Fibroblast of the aortic adventitia (primary cell): ENCODE data around the gene MEIOSIN. TPM values are rescaled to one million over a fixed set of nuclear protein-coding genes. Genes with fewer than 3 reads are reported as not detected.
A peak's percentile ranks its signal among the peaks of the same experiment; 100 is the strongest.

Experiments
- DNase-seq: peaks from one replicate; pipeline ENCODE4 v3.0.0-alpha.2; 2010; ENCODE audit warnings: low read depth
- H3K4me3 ChIP-seq: 2 replicates; pipeline ENCODE4 v1.5.1; 2011; ENCODE audit warnings: low read depth, mild to moderate bottlenecking, control low read depth, low read length, moderate library complexity
- total RNA-seq: library from RNA; depleted of rRNA; stranded (reverse); fragments of >200 nt; gene quantifications from 2 replicates; pipeline ENCODE4 v1.2.3, GENCODE V29; 2012; ENCODE audit warnings: low replicate concordance
- TF ChIP-seq, protein P1 (sequence below): IDR thresholded peaks from 2 replicates; pipeline ENCODE4 v1.5.1; 2011; ENCODE audit warnings: mild to moderate bottlenecking, low read length, control low read depth, inconsistent platforms; ENCODE audit not compliant: insufficient read depth

Gene MEIOSIN
- total RNA-seq, 1 donor: not detected

- TF ChIP-seq, protein P1, sequence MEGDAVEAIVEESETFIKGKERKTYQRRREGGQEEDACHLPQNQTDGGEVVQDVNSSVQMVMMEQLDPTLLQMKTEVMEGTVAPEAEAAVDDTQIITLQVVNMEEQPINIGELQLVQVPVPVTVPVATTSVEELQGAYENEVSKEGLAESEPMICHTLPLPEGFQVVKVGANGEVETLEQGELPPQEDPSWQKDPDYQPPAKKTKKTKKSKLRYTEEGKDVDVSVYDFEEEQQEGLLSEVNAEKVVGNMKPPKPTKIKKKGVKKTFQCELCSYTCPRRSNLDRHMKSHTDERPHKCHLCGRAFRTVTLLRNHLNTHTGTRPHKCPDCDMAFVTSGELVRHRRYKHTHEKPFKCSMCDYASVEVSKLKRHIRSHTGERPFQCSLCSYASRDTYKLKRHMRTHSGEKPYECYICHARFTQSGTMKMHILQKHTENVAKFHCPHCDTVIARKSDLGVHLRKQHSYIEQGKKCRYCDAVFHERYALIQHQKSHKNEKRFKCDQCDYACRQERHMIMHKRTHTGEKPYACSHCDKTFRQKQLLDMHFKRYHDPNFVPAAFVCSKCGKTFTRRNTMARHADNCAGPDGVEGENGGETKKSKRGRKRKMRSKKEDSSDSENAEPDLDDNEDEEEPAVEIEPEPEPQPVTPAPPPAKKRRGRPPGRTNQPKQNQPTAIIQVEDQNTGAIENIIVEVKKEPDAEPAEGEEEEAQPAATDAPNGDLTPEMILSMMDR: no peak
These were observed 71.7 kb downstream of the MEIOSIN start for GRCh38 chr19:45804959-45805230.

GRCh38 chr19:45805719-45806118 lies 72.5 kb downstream of the MEIOSIN start:
- no peak overlapping the region for H3K4me3 ChIP-seq
- TF ChIP-seq, protein P1: no peak
- DNase-seq: no peak

More at GRCh38 chr19:45804959-45805230, 71.7 kb downstream of the MEIOSIN start:
- no peak for DNase-seq
- no peak overlapping the region for H3K4me3 ChIP-seq

DNA sequence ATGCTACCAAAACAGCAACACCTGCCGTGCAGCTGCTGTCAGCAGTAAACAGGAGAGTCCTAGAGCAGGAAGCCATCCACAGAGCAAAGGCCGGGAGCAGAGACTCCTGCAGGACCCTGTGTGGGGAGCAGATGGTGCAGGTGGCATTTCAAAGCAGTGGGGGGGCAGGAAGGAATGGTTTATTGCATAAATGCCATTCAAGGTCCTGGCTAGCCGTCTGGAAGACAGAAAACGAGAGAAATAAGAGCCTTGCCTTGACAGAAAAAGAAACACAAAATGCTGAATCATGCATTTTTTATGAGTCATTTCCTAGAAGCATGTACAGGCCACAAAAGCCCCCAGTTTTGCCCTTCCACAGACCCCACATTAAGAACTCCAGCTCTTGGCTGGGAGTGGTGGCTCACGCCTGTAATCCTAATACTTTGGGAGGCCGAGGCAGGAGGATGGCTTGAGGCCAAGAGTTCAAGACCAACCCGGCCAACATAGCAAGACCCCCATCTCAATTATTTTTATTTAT lies 76.5 kb downstream of the MEIOSIN start:
- DNase-seq: peak; percentile 71
- TF ChIP-seq, protein P1: no peak
- H3K4me3 ChIP-seq: no peak overlapping the region

DNA sequence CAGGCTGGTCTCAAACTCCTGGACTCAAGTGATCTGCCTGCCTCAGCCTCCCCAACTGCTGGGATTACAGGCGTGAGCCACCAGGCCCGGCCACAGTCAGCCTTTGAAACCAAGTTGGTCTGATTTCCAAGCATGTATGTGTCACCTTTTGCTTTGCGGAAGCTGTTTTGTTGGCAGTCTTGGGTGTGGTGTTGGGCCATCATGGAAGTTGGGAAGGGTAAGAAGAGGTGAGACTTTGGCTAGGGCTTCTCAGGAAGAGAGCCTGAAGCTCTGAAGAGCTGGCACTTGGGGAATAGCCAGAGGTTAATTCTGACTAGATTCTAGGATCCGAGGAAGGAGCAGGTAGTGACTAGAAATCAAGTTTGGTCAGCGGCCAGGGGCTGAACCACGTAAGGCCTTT lies 79.1 kb downstream of the MEIOSIN start:
- TF ChIP-seq, protein P1: no peak
- H3K4me3 ChIP-seq: no peak overlapping the region
- DNase-seq: no peak

Other genes with a start within 250 kb of the MEIOSIN start
- 5.7 and 26.8 TPM in 2 replicates for gene RTN2, start 236.4 kb upstream of the MEIOSIN start, total RNA-seq
- gene PPM1N, start 235.0 kb upstream of the MEIOSIN start, total RNA-seq: 0.99 and 2.4 TPM in 2 replicates
- 31.6 and 33.3 TPM in 2 replicates for gene VASP, start 226.0 kb upstream of the MEIOSIN start, total RNA-seq
- 8.8 and 9.6 TPM in 2 replicates for gene OPA3, start 148.6 kb upstream of the MEIOSIN start, total RNA-seq
- 0.16 TPM in 1 of 2 replicates, not detected in the other for gene GPR4, start 131.2 kb upstream of the MEIOSIN start, total RNA-seq
- 9.9 and 23.4 TPM in 2 replicates for gene EML2, start 94.0 kb upstream of the MEIOSIN start, total RNA-seq
- 0.57 TPM in 1 of 2 replicates, not detected in the other for gene GIPR, start 65.2 kb upstream of the MEIOSIN start, total RNA-seq
- gene SNRPD2, start 41.5 kb upstream of the MEIOSIN start, total RNA-seq: 303 and 325 TPM in 2 replicates
- 3.3 and 8.0 TPM in 2 replicates for gene QPCTL, start 40.8 kb upstream of the MEIOSIN start, total RNA-seq
- gene FBXO46, start 2.5 kb upstream of the MEIOSIN start, total RNA-seq: 6.6 and 6.8 TPM in 2 replicates
- 9.5 and 16.4 TPM in 2 replicates for gene SIX5, start 35.8 kb downstream of the MEIOSIN start, total RNA-seq
- 46.5 and 85.2 TPM in 2 replicates for gene DMPK, start 49.1 kb downstream of the MEIOSIN start, total RNA-seq
- 28.6 and 41.4 TPM in 2 replicates for gene DMWD, start 59.4 kb downstream of the MEIOSIN start, total RNA-seq
- gene RSPH6A, start 81.9 kb downstream of the MEIOSIN start, total RNA-seq: 0.18 TPM in 1 of 2 replicates, not detected in the other
- gene SYMPK, start 129.7 kb downstream of the MEIOSIN start, total RNA-seq: 21.3 and 38.1 TPM in 2 replicates
- gene FOXA3, start 130.9 kb downstream of the MEIOSIN start, total RNA-seq: not detected in 2 replicates
- gene IRF2BP1, start 152.7 kb downstream of the MEIOSIN start, total RNA-seq: 21.3 and 25.7 TPM in 2 replicates
- gene MYPOP, start 169.2 kb downstream of the MEIOSIN start, total RNA-seq: 0.33 and 2.4 TPM in 2 replicates
- gene NANOS2, start 181.3 kb downstream of the MEIOSIN start, total RNA-seq: not detected in 2 replicates
- gene NOVA2, start 240.4 kb downstream of the MEIOSIN start, total RNA-seq: under 0.01 and 0.27 TPM in 2 replicates